ENCODE data around the gene ZMYND19. TPM values are rescaled to one million over a fixed set of nuclear protein-coding genes. Genes with fewer than 3 reads are reported as not detected.
"Not testable (repeated sequence)": the region's sequence is repeated elsewhere in the genome, so short reads cannot be mapped to it uniquely, and the experiment has no call there.

ZMYND19 gene
- total RNA-seq, 3 donors from 2014 or later: 14.2 to 18.5 (median 18.4) TPM

DNA sequence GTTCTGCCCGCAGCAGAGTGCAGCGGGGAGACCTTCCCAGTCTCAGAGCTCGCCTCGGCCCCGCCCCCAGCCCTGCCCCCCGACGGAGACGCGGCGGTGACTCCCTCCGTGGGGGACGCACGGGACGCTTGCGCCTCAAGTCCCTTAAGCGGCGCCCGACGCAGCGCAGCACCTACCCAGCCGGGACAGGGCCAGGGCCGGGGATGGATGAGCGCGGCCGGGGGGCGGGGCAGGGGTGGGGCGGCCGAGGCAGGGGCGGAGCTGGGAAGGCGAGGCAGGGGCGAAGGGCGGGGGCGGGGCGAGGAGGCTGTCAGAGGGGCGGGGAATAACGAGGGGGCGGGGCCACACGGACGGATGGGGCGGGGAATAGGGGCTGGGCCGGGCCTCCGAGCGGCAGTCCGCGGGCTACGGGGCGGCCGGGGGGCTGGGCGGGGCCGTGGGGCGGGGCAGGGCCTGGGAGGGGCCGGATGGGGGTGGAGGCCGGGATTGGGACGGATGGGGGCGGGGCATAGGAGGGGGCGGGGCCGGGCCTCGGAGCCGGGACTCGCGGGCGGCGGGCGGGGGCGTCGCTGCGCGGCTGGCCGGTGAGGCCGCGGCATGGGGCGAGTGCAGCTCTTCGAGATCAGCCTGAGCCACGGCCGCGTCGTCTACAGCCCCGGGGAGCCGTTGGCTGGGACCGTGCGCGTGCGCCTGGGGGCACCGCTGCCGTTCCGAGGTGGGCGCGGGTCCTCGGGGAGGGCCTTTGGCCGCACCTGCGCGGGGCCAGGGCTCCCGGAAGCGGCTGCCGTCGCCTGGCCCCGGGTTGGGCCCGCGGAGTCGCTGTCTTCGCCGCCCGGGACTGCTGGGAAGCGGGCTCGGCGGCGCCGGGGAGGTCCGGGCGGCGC is 15.1 kb upstream of the ZMYND19 start, which contains the start of gene ARRDC1:
Gene ARRDC1, plus strand, starts transcription at position 566 of the 884 bp plus-strand sequence. Its CDS starts 32 bp downstream, at position 598.
- intact Hi-C loops (cut with DNase I, micrococcal nuclease): no loop called here
- ATAC-seq: peak; percentile 84

DNA sequence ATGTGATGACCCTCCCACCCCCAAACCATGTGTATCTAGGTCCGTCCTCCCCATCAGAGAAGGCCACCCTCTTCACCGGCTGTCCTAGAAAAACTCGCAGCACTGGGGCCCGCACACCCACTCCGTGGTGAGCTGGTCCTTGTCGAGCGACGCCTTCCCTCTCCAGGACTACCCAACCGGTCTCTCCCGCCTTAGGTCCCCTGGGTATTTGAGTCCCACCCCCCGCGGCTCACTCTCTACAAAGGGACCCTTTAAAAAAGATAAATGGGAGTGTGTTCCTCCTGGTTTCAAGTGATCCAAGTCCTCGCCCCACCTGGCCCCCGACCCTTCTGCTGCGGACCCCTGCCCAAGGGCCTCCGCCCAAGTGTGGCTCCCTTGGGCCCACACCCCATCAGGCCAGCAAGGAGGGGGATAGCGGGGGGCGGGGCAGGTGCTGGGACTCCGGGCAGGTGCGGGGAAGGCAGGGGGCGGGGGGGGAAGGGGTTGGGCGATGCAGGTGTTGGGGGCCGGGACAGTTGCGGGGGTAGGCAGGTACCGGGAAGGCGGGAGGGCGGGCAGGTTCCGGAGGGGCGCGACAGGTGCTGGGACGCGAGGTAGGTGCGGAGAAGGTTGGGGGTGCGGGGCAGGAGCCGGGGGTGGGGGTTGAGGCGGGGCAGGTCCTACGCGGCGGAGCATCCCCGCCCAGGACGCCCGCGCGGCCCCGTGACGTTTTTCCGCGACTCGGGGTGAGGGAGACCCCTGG is 14.2 kb upstream of the ZMYND19 start:
- no peak for ATAC-seq
- TF ChIP-seq, protein P1, sequence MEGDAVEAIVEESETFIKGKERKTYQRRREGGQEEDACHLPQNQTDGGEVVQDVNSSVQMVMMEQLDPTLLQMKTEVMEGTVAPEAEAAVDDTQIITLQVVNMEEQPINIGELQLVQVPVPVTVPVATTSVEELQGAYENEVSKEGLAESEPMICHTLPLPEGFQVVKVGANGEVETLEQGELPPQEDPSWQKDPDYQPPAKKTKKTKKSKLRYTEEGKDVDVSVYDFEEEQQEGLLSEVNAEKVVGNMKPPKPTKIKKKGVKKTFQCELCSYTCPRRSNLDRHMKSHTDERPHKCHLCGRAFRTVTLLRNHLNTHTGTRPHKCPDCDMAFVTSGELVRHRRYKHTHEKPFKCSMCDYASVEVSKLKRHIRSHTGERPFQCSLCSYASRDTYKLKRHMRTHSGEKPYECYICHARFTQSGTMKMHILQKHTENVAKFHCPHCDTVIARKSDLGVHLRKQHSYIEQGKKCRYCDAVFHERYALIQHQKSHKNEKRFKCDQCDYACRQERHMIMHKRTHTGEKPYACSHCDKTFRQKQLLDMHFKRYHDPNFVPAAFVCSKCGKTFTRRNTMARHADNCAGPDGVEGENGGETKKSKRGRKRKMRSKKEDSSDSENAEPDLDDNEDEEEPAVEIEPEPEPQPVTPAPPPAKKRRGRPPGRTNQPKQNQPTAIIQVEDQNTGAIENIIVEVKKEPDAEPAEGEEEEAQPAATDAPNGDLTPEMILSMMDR (IDR thresholded peaks at IDR 0.05): no peak
- Histone ChIP-seq H3K4me3 (no peak overlapping the region), H3K36me3 (ENCODE audit: low read depth) (no peaks in the 10 kb centered on the region), H3K4me1 (ENCODE audit: low read depth) (peaks cover 17% of the 10 kb centered on the region), H3K9me3 (no peaks in the 10 kb centered on the region)
- intact Hi-C loops (cut with DNase I, micrococcal nuclease): no loop called here
- DNase-seq: peak in 1 of 3 donors; percentile 47

More for the DNA sequence above, 15.1 kb upstream of the ZMYND19 start, which contains the start of gene ARRDC1:
- peak within 1 kb of the TSS; percentile 74 for H3K4me3 ChIP-seq
- H3K4me1 ChIP-seq (ENCODE audit: low read depth): peaks cover 17% of the 10 kb centered on the region
- DNase-seq: peak; percentile 91 to 99 (median 94)
- no peaks in the 10 kb centered on the region for H3K36me3 ChIP-seq (ENCODE audit: low read depth)
- H3K9me3 ChIP-seq: no peaks in the 10 kb centered on the region
- TF ChIP-seq, protein P1 (IDR thresholded peaks at IDR 0.05): no peak

DNA sequence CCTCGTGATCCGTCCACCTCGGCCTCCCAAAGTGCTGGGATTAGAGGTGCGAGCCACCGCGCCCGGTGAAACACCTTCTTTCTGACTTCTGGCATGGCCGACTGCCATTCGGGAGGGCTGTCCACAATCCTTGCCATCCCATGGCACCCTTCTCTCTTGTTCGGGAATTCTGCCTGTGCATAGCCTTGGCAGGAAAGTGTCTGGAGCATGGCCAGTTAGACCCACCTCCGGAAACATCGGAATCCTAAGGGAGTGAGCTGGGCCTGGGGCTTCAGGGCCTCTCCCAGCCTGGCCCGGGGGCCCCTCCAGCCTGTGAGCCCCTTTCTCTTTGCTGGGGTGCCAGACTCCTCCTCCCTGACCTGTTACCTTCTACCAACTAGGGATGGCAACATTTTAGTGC is 13.6 kb upstream of the ZMYND19 start:
- Histone ChIP-seq H3K9me3 (no peaks in the 10 kb centered on the region), H3K4me3 (no peak overlapping the region), H3K36me3 (ENCODE audit: low read depth) (no peaks in the 10 kb centered on the region), H3K4me1 (ENCODE audit: low read depth) (peaks cover 17% of the 10 kb centered on the region)
- TF ChIP-seq, protein P1 (IDR thresholded peaks at IDR 0.05): no peak
- no peak for DNase-seq
- intact Hi-C loops (cut with DNase I, micrococcal nuclease): no loop called here
- no peak for ATAC-seq

DNA sequence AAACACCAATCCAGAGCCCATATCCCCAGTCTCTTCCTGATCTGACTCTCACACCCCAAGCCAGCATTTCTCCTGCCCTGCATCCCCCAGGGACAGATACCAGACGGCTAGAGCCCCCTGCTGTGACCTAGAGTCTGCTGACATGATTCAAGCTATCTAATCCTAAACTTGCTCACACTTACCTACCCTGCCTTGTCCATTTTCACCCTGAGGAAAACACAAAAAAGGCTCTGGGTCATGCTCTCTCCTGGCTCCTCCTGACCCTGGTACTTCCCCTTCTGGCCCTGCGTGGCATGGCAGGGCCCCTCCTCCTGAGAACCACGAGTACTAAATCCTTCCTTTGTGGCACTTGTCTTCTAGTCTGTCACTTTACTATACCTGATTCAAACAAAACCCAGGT is 12.3 kb upstream of the ZMYND19 start:
- no peak for ATAC-seq
- intact Hi-C loops (cut with DNase I, micrococcal nuclease): no loop called here
- TF ChIP-seq, protein P1 (IDR thresholded peaks at IDR 0.05): no peak
- no peak overlapping the region for H3K4me3 ChIP-seq
- no peaks in the 10 kb centered on the region for H3K9me3 ChIP-seq
- H3K36me3 ChIP-seq (ENCODE audit: low read depth): no peaks in the 10 kb centered on the region
- no peak for DNase-seq
- peaks cover 13% of the 10 kb centered on the region for H3K4me1 ChIP-seq (ENCODE audit: low read depth)

DNA sequence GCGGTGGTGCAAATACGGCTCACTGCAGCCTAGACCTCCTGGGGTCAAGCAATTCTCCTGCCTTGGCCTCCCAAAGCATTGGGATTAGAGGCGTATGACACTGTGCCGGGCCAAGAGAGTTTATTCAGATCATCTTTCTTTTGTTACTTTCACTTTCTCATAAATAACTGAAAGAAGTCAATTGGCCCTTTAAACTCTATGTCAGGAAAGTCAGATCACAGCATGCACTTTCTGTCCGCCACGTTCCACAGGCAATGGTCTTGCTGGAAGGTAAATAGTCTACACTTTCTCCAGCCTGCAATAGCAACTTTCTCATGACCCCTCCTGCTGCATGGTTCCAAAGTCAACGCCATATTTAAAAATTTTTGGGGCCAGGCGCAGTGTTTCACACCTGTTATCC is 8.6 kb upstream of the ZMYND19 start:
- DNase-seq: no peak
- no peak for ATAC-seq
- intact Hi-C loops (cut with DNase I, micrococcal nuclease): no loop called here
- Histone ChIP-seq H3K36me3 (ENCODE audit: low read depth) (no peaks in the 10 kb centered on the region), H3K4me3 (no peak overlapping the region), H3K4me1 (ENCODE audit: low read depth) (no peaks in the 10 kb centered on the region), H3K9me3 (no peaks in the 10 kb centered on the region)
- TF ChIP-seq, protein P1 (IDR thresholded peaks at IDR 0.05): no peak

DNA sequence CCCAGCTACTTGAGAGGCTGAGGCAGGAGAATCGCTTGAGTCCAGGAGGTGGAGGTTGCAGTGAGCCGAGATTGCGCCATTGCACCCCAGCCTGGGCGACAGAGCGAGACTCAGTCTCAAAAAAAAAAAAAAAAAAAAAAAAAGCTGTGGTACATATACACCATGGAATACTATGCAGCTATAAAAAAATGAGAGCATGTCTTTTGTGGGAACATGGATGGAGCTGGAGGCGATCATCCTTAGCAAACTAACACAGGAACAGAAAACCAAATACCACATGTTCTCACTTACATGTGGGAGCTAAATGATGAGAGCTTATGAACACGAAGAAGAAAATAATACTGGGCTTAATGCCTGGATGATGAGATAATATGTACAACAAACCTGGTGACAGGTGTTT is 6.3 kb upstream of the ZMYND19 start:
- H3K4me1 ChIP-seq (ENCODE audit: low read depth); intact Hi-C loops (cut with DNase I, micrococcal nuclease); H3K36me3 ChIP-seq (ENCODE audit: low read depth); DNase-seq; H3K4me3 ChIP-seq; ATAC-seq; H3K9me3 ChIP-seq: not testable (repeated sequence)
